ENCODE results near the gene CDK14.

- TF ChIP-seq POLR2AphosphoS5 (IDR thresholded peaks at IDR 0.05; ENCODE audit: low read depth, low read length) (no peak), REST (IDR thresholded peaks at IDR 0.05; ENCODE audit: insufficient read depth in 1 of 2, low read depth in 2 of 2, low read length in 2 of 2) (no peak), FOXP2 (optimal IDR thresholded peaks at IDR 0.05; ENCODE audit: borderline replicate concordance, extremely low read depth, extremely low read length, insufficient read depth) (no peak)
Measured at GRCh38 chr7:90951986-90952954, 356.1 kb downstream of the CDK14 start.

All from PFSK-1 (cell line).